HepG2 (cell line): Measurements from ENCODE around the gene ZFP1. TPM values are rescaled to one million over a fixed set of nuclear protein-coding genes. Genes with fewer than 3 reads are reported as not detected.

Source experiments
- CENPX ChIP-seq: sonication (generic); formaldehyde crosslinking; IDR thresholded peaks from 2 replicates; pipeline ENCODE4 v1.9.0; 2021; ENCODE audit warnings: mild to moderate bottlenecking, missing genetic modification reagents, moderate library complexity
- FOXO4 ChIP-seq: sonication (generic); formaldehyde crosslinking; conservative IDR thresholded peaks from 2 replicates; pipeline ENCODE4 v1.8.1; 2023; ENCODE audit warnings: missing genetic modification reagents
- HOXA3 ChIP-seq: sonication (generic); formaldehyde crosslinking; IDR thresholded peaks from 2 replicates; pipeline ENCODE4 v1.5.0; 2020; ENCODE audit warnings: missing genetic modification reagents
- KAT2B ChIP-seq: fragments of 150-350 bp; IDR thresholded peaks from 2 replicates; pipeline ENCODE4 v1.6.1; 2014; ENCODE audit warnings: low read depth, low read length, borderline replicate concordance
- KIAA2018 ChIP-seq: sonication (generic); formaldehyde crosslinking; IDR thresholded peaks from 2 replicates; pipeline ENCODE4 v1.5.0; 2020; ENCODE audit warnings: mild to moderate bottlenecking, missing genetic modification reagents, borderline replicate concordance
- MED13 ChIP-seq: sonication (generic); formaldehyde crosslinking; IDR thresholded peaks from 2 replicates; pipeline ENCODE4 v1.5.0; 2020; ENCODE audit warnings: missing genetic modification reagents
- REXO4 ChIP-seq: sonication (generic); formaldehyde crosslinking; IDR thresholded peaks from 2 replicates; pipeline ENCODE4 v1.8.0; 2022; ENCODE audit warnings: missing genetic modification reagents, mild to moderate bottlenecking, borderline replicate concordance
- SMAD3 ChIP-seq: sonication (generic); formaldehyde crosslinking; IDR thresholded peaks from 2 replicates; pipeline ENCODE4 v1.4.0; 2020; ENCODE audit warnings: missing genetic modification reagents
- STAT5B ChIP-seq: sonication (generic); formaldehyde crosslinking; IDR thresholded peaks from 2 replicates; pipeline ENCODE4 v1.4.0; 2020; ENCODE audit warnings: missing genetic modification reagents
- TAF15 ChIP-seq: fragments of 200-400 bp; formaldehyde crosslinking; IDR thresholded peaks from one replicate; pipeline ENCODE4 v1.6.1; 2018; ENCODE audit warnings: mild to moderate bottlenecking, low read depth, low read length; ENCODE audit not compliant: poor library complexity, severe bottlenecking
- TRIM24 ChIP-seq: sonication (generic); formaldehyde crosslinking; IDR thresholded peaks from 2 replicates; pipeline ENCODE4 v1.8.0; 2022; ENCODE audit warnings: mild to moderate bottlenecking, missing genetic modification reagents
- ZC3H13 ChIP-seq: sonication (generic); formaldehyde crosslinking; IDR thresholded peaks from 2 replicates; pipeline ENCODE4 v1.8.1; 2023; ENCODE audit warnings: mild to moderate bottlenecking, missing genetic modification reagents, moderate library complexity
- ZFP37 ChIP-seq: sonication (generic); formaldehyde crosslinking; IDR thresholded peaks from 2 replicates; pipeline ENCODE4 v1.4.0; 2020; ENCODE audit warnings: missing genetic modification reagents, borderline replicate concordance
- ZFP62 ChIP-seq: sonication (generic); formaldehyde crosslinking; IDR thresholded peaks from 2 replicates; pipeline ENCODE4 v1.4.0; 2020; ENCODE audit warnings: missing genetic modification reagents
- ZMYM3 ChIP-seq: sonication (generic); formaldehyde crosslinking; IDR thresholded peaks from 2 replicates; pipeline ENCODE4 v1.5.1; 2020; ENCODE audit warnings: mild to moderate bottlenecking, missing genetic modification reagents
- ZNF205 ChIP-seq: IDR thresholded peaks from 2 replicates; pipeline ENCODE4 v1.6.1; 2018; ENCODE audit warnings: missing biosample characterization, missing genetic modification reagents
- ZNF354B ChIP-seq: sonication (generic); formaldehyde crosslinking; IDR thresholded peaks from 2 replicates; pipeline ENCODE4 v1.8.0; 2022; ENCODE audit warnings: mild to moderate bottlenecking, missing genetic modification reagents
- ZNF672 ChIP-seq: sonication (generic); formaldehyde crosslinking; IDR thresholded peaks from 2 replicates; pipeline ENCODE4 v1.8.1; 2022; ENCODE audit warnings: missing genetic modification reagents
- ZNF678 ChIP-seq: sonication (generic); formaldehyde crosslinking; IDR thresholded peaks from 2 replicates; pipeline ENCODE4 v1.4.0; 2020; ENCODE audit warnings: mild to moderate bottlenecking, missing genetic modification reagents
- ZNF773 ChIP-seq: sonication (generic); formaldehyde crosslinking; IDR thresholded peaks from 2 replicates; pipeline ENCODE4 v1.4.0; 2020; ENCODE audit warnings: missing genetic modification reagents, borderline replicate concordance
- ZNF792 ChIP-seq: IDR thresholded peaks from 2 replicates; pipeline ENCODE4 v1.6.1; 2016
- ZSCAN21 ChIP-seq: sonication (generic); formaldehyde crosslinking; IDR thresholded peaks from 2 replicates; pipeline ENCODE4 v1.8.0; 2022; ENCODE audit warnings: mild to moderate bottlenecking, missing genetic modification reagents, moderate library complexity, borderline replicate concordance
- polyA plus RNA-seq, 8 experiments: library from polyadenylated mRNA; depleted of rRNA in 3 of 8; stranded (reverse) in 7 of 8; unstranded in 1 of 8; fragments of >200 nt; fragmentation: Illumina TruSeq in 4 of 8; extraction: Trizol in 4 of 8; gene quantifications; 2 replicates each; pipeline versions ENCODE4 v1.2.1 to v1.2.3, GENCODE V29; 2011 to 2016; ENCODE audit warnings: low read depth in 4 of 8, missing spikeins in 1 of 8, mixed read lengths in 1 of 8; ENCODE audit not compliant: insufficient read depth in 1 of 8
- total RNA-seq, 5 experiments: library from RNA; depleted of rRNA; stranded (reverse); fragments of >200 nt; fragmentation: Illumina TruSeq; extraction: Trizol; gene quantifications; 2 replicates each; pipeline ENCODE4 v1.2.3, GENCODE V29; 2016; ENCODE audit warnings: low read depth in 1 of 5

The ZFP1 gene
- total and polyA plus RNA-seq, 2 of the 13 experiments (the other 11 are each of a cell fraction or from before 2014, with no cell fraction given) = 8.3 to 14.0 TPM

DNA sequence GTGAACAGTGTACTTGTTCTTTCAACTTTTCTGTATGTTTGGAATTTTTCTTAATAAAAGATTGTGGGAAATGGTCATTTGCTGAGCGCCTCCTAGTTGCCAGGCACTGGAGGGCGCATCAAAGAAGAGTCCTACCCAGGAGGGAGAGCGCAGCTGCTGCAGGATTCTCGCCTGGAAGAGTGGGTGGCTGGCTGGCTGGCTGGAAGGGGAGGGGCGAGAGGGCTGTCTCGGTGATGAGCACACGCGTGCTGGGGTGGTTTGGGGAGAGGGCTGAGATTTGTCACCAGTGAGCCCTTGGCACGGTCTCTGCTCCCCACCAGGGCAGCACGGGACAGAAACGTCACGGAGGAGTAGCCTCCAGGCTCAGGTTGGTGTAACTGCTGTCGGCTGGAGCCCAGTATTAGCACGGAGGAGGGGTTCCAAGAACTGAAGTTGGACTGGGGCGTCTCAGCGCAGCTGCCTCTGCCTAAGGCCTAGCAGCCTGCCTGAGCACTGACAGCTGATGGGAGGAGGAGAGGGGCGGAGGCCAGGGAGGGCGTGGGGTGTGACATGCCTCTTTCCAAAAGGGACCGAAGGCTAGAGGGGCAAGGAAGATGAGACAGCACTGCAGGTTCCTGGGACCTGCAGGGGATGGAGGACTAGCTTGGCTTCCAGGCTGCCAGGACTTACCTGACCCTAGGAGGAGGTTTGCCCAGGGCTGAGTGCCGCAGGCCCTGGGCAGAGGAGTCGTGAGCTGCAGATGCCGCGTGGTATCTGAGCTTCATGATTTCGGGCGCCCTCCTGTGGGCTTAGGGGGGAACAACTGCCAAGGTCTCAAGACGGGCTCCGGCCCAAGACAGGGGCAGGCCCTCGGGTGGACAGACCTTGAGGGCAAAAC lies 37.4 kb upstream of the ZFP1 start (continued):
- TF ChIP-seq ZNF773 (CRISPR knock-in tag) (no peak), ZNF672 (CRISPR knock-in tag) (no peak), ZFP62 (CRISPR knock-in tag) (no peak), ZNF354B (CRISPR knock-in tag) (no peak; the same call in 1 of the 2 replicates), ZC3H13 (CRISPR knock-in tag) (peak; percentile 89), KIAA2018 (CRISPR knock-in tag) (no peak), FOXO4 (CRISPR knock-in tag) (no peak), TAF15 (no peak), ZNF792 (CRISPR knock-in tag) (no peak), KAT2B (no peak), REXO4 (CRISPR knock-in tag) (no peak), ZSCAN21 (CRISPR knock-in tag) (peak; percentile 65; the same call in 1 of the 2 replicates), SMAD3 (0 out of 2 replicates have a peak, but pooled peaks have one; percentile 70), MED13 (no peak), CENPX (no peak), ZNF678 (CRISPR knock-in tag) (0 out of 2 replicates have a peak, but pooled peaks have one; percentile 22), ZMYM3 (CRISPR knock-in tag) (peak; percentile 76; the same call in 1 of the 2 replicates), HOXA3 (CRISPR knock-in tag) (peak; percentile 74), ZFP37 (CRISPR knock-in tag) (no peak), TRIM24 (CRISPR knock-in tag) (no peak), ZNF205 (CRISPR knock-in tag) (no peak), STAT5B (CRISPR knock-in tag) (no peak)
